Hematopoietic multipotent progenitor cell (in vitro differentiated cells): Measurements from ENCODE around the gene ADAT2. TPM values are rescaled to one million over a fixed set of nuclear protein-coding genes. Genes with fewer than 3 reads are reported as not detected.
A peak's percentile ranks its signal among the peaks of the same experiment; 100 is the strongest.

Experiments used
- DNase-seq, 3 donors: peaks; one replicate each; pipeline ENCODE4 v3.0.0-alpha.2; 2011 to 2015; ENCODE audit warnings: low read depth in 2 of 3, low spot score in 2 of 3
- total RNA-seq: library from RNA; depleted of rRNA; stranded (reverse); fragments of >200 nt; gene quantifications from one replicate; pipeline ENCODE4 v1.2.3, GENCODE V29; 2012

Gene ADAT2
- total RNA-seq, 1 donor: 2.2 TPM

DNA sequence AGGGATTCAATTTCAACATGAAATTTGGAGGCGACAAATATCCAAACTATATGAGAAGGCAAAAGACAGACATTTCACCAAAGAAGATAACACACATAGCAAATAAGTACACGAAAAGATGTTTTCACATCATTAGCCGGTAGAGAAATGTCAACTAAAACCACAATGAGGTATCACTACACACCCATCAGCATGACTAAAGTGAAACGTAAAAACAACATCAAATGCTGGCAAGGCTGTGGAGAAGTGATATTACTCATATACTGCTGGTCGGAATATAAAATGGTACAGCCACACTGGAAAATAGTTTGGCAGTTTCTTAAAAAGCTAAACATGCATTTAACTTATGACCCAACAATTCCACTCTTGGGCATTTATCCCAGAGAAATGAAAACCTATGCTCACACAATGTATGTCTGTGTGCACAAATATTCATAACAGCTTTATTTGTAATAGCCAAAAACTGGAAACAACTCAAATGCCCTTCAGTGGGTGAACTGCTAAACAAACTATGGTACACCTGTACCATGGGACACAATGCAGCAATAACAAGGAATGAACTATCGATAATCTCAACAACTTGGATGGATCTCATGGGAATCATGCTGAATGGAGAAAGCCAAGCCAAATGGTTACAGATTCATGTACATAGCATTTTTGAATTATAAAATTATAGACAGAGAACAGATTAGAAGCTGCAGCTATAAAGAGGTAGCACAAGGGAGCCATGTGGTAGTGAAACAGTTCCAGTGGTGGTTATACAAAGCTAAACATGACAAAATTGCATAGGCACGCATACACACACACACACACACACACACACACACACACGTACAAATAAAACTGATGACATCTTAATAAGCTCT lies 8.6 kb downstream of the ADAT2 start:
- DNase-seq: no peak

DNA sequence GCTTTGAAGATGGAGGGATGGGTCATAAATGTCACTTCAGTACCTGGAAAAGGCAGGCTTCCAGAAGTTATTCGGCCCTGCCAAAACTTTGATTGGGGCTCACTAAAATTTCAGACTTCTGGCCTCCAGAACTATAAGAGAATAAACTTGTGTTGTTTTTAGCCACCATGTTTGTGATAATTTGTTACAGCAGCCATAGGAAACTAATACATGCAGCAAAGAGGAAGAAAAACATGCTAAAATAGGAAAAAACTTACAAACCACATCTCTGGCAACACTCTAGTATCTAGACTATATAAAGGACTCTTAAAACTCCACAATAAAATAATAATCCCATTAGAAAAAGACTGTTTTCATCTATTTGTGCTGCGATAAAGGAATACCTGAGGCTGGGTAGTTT lies 9.5 kb downstream of the ADAT2 start:
- no peak for DNase-seq

- DNase-seq: no peak
These were observed 17.9 kb downstream of the ADAT2 start for GRCh38 chr6:143432588-143432987.

DNA sequence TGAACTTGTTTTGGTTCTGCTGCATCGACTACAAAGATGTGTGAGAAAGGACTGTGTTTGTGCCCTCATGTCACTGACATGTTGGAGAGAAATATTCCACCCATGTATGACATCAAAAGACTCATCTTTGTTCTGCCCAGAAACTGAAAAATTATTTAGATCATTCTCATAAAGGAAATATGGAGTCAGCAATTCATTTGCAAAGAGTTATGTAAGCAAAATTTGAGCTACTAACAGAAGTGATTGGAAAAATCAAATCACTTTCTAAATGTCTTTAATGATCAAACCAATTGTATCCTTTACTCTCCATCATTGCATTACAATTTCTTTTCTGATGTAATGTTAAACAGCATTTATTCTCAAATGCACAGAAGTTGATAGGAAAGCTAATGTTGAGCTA lies 19.3 kb downstream of the ADAT2 start:
- DNase-seq: no peak

DNA sequence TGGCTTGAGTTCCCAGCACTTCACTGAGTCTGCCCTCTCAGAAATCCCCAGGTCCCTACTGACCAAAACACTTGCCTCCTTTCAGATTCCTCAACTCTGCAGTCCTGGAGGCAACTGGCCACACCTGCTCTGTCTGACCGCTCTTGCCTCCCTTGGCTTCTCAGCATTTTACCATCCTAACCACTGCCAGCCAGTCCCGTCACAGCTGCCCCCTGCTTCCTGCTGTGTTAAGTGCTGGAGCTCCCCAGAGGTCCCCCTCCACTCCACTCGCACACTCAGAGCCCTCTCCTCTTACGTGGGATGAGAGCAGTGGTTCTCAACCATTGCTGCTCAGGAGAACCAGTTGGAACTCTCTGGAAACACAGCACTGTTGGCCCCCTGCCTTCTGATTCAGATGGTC lies 20.5 kb downstream of the ADAT2 start:
- DNase-seq: no peak

- DNase-seq: peak; percentile 44 to 83 (median 63)
These were observed 23.2 kb downstream of the ADAT2 start for GRCh38 chr6:143427109-143427817.

DNA sequence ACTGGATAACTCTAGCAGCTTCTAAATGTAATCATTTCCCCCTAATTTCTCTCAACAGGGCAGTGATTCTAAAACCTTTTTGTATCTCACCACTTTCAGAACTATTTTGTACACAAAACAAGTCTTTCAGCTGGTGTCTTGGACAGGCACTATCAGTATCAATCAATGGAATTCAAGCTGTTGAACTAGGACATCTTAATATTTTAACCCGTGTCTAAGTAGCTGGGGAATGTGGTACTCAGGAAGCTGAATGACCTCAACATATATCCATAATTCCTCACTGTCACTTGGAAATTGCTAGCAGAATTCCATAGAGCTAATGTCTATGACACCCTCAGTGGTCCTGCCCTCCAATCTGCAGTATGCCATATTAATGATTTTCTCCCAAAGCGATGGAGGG lies 24.5 kb downstream of the ADAT2 start:
- DNase-seq: no peak

GRCh38 chr6:143419526-143419925 lies 31.0 kb downstream of the ADAT2 start:
- DNase-seq: no peak

DNA sequence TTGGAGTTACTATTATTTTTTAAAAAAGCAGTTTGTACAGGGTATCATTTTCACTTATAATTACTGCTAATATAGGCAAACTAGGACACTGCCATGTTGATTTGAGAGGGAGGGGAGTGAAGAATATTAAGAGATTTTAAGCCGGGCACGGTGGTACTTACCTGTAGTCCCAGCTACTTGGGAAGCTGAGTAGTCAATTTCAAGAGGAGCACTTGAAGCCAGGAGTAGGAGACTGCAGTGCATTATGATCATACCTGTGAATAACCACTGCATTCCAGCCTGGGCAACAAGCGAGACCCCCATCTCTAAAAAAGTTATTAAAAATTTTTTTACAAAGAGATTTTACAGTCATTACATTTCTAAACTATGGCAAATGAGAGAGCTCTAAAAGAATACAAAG lies 35.7 kb downstream of the ADAT2 start:
- DNase-seq: no peak

DNA sequence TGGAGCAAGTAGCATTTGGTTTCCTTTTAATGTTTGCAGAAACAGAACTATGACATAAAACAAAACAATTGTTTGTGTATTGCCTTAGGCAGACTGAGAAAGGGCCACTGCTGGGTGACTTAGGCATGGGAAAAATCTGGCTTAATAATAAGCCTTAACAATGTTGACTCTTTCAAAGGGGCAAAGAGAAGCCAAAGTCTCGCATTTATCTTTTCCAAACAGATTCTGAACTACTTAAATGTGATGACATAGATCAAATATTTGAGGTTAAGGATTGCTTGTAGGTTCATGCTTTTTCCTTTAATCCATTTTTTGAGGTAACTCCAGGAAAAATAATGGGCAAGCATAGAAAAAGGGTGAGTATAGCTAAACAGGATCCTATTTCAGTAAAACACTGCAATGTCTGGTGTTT lies 39.6 kb downstream of the ADAT2 start:
- no peak for DNase-seq

DNA sequence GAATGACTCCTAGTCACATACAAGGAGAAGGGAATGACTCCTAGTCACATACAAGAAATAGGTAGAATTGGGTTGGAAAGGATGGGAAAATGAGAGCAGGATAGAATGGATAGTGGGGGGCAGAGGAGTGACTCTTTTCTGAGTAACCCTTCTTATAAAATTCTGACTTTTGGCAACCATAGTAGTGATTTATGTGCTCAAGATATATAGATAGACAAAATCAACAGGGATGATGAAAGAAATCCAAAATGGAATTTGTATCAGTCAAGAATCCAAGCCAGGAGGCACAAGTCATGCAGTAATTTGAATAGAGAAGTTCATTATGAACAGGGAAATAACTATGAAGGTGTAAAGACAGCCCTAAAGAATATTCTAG lies 41.7 kb downstream of the ADAT2 start:
- no peak for DNase-seq

GRCh38 chr6:143408151-143408786 lies 42.2 kb downstream of the ADAT2 start:
- DNase-seq: no peak

DNA sequence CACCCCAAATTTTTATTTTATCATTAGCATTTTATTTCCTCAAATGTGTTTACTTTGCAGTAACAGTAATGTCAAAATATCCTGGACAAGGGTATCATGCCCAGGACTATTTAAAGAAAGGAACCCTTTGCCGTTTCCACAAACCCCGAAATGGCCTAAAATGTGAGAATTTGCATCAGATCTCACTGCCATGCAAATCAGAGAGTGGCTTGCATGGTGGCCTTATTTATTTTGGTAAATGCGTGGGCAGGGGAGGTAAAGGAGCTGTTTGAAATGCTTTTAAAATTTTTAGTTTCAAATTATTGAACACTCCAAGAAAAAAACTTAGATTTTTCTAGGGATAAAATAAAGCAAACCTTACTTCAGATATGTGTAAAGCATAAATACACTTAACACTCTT lies 43.8 kb downstream of the ADAT2 start:
- DNase-seq: no peak

DNA sequence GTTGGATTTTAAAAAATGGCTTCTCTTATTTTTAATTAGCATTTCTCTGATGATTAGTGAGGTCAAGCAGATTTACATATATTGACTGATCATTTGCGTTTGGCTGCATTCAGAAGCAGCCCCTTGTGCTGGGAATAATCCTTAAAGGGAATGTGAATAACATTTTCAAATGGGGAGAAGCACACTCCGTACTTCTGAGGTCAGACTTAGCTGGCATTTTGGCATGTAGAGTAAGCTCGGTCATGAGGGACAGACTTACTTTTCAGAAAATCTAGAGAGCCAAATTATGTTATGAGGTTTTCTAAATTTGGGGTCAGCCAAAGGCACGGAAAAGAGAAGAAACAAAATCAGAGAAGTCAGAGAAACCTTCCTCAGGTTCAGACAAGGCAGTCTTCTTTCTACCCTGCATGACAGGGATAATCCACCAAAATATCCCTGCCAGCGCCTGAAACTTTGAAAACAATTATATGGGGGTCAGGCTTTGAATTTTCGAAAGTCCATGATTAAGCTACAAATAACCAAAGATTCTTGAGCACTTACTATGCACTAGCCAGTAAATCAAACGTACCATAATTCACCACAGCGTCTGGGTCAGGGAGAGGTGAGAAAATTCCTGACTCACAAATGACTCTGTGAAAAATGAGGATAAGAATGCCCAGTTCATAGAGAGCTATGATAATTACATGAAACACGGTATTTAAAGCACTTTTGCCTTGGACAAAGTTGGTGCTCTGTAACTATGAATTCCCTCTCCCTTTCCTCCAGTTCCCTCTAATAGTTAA lies 44.9 kb downstream of the ADAT2 start:
- DNase-seq: no peak

GRCh38 chr6:143402721-143403336 lies 47.7 kb downstream of the ADAT2 start:
- DNase-seq: no peak

GRCh38 chr6:143401636-143402370 lies 48.7 kb downstream of the ADAT2 start:
- DNase-seq: no peak

- DNase-seq: no peak
These were observed 49.4 kb downstream of the ADAT2 start for GRCh38 chr6:143401068-143401446.

GRCh38 chr6:143400258-143401067 lies 50.0 kb downstream of the ADAT2 start:
- DNase-seq: peak in 2 of 3 donors; percentile 14 to 54

DNA sequence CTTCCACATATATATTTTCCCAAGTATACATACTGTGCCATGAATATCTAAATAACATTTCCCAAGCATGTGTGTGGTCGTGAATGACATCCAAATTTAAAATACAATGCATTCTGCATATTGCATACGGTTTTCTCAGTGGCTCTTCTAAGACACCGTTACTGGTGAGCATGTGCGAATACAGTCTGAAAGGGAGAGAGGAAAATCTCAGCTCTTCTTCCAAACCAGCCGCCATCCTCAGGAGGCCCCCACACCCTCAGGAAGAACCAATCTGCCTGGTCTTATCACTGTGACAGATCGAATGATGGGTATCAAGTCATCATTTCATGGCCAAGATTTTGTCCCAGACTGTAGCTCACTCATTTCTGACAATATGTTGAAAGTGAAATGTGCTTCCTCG lies 50.7 kb downstream of the ADAT2 start:
- DNase-seq: no peak
